Endometrium (tissue), 2 donors: ENCODE data around the gene CHMP5.

Experiments used
- FAIRE-seq: peaks from 2 replicates; lab custom pipeline; 2012; peaks lifted over from hg19 to GRCh38; lab: Jason Lieb, UNC
- donor health status: control.
- donor health status: control.

Gene CHMP5

GRCh38 chr9:33264473-33265177 lies at the start of gene CHMP5, which contains the start of gene BAG1:
TSS of gene CHMP5 (plus strand) at chr9:33265049. CDS start at chr9:33265079, 30 bp downstream.
TSS of gene BAG1 (minus strand) at chr9:33264708.
- peak; percentile 76 for FAIRE-seq

- no peak for FAIRE-seq
Measured at GRCh38 chr9:33220681-33221567, 43.9 kb upstream of the CHMP5 start.

- no peak for FAIRE-seq
Measured at GRCh38 chr9:33221568-33221884, 43.3 kb upstream of the CHMP5 start.

GRCh38 chr9:33222031-33222430 lies 42.8 kb upstream of the CHMP5 start:
- no peak for FAIRE-seq

- FAIRE-seq: no peak
Measured at GRCh38 chr9:33223696-33224095, 41.2 kb upstream of the CHMP5 start.

- FAIRE-seq: peak; percentile 88
Measured at GRCh38 chr9:33225319-33226147, 39.3 kb upstream of the CHMP5 start.

GRCh38 chr9:33227008-33227398 lies 37.8 kb upstream of the CHMP5 start:
- no peak for FAIRE-seq

GRCh38 chr9:33227741-33228140 lies 37.1 kb upstream of the CHMP5 start:
- FAIRE-seq: no peak

- FAIRE-seq: no peak
Measured at GRCh38 chr9:33228606-33229005, 36.2 kb upstream of the CHMP5 start.

GRCh38 chr9:33229359-33230114 lies 35.3 kb upstream of the CHMP5 start:
- FAIRE-seq: no peak

- no peak for FAIRE-seq
Measured at GRCh38 chr9:33230756-33231622, 33.9 kb upstream of the CHMP5 start.

GRCh38 chr9:33231623-33231942 lies 33.3 kb upstream of the CHMP5 start:
- FAIRE-seq: no peak

- FAIRE-seq: no peak
Measured at GRCh38 chr9:33232815-33233214, 32.0 kb upstream of the CHMP5 start.

- FAIRE-seq: no peak
Measured at GRCh38 chr9:33233626-33234342, 31.1 kb upstream of the CHMP5 start.

- FAIRE-seq: no peak
Measured at GRCh38 chr9:33234511-33235467, 30.1 kb upstream of the CHMP5 start.

- FAIRE-seq: no peak
Measured at GRCh38 chr9:33236571-33236970, 28.3 kb upstream of the CHMP5 start.

- no peak for FAIRE-seq
Measured at GRCh38 chr9:33239921-33240320, 24.9 kb upstream of the CHMP5 start, which contains the start of gene SPINK4. TSS of gene SPINK4 (plus strand) at chr9:33240167. CDS start at chr9:33240209, 42 bp downstream.

- FAIRE-seq: no peak
Measured at GRCh38 chr9:33241298-33241697, 23.6 kb upstream of the CHMP5 start.

GRCh38 chr9:33242609-33243134 lies 22.2 kb upstream of the CHMP5 start:
- FAIRE-seq: no peak
